Mesenchymal stem cell (in vitro differentiated cells and primary cell): ENCODE results near the gene CDK5RAP2.
"Not testable (repeated sequence)": the region's sequence is repeated elsewhere in the genome, so short reads cannot be mapped to it uniquely, and the experiment has no call there.

Experiments used
- DNase-seq: peaks from one replicate; pipeline ENCODE4 v3.0.0-alpha.2; 2013
- H2AFZ ChIP-seq: one replicate; pipeline ENCODE4 v1.6.1; 2013; ENCODE audit warnings: low read depth, mild to moderate bottlenecking, control low read depth, inconsistent platforms, low read length, moderate library complexity
- H2AK5ac ChIP-seq: 2 replicates; pipeline ENCODE4 v1.6.1; 2013; ENCODE audit warnings: low read length, moderate library complexity, mild to moderate bottlenecking, inconsistent platforms; ENCODE audit not compliant: severe bottlenecking
- H2BK120ac ChIP-seq: one replicate; pipeline ENCODE4 v1.6.1; 2013; ENCODE audit warnings: low read depth, mild to moderate bottlenecking, inconsistent platforms, low read length, moderate library complexity
- H2BK12ac ChIP-seq, 2 experiments: one replicate each; pipeline ENCODE4 v1.6.1; 2013; ENCODE audit warnings: inconsistent platforms in 2 of 2, low read length in 2 of 2, mild to moderate bottlenecking in 2 of 2, moderate library complexity in 2 of 2, control low read depth in 1 of 2
- H2BK15ac ChIP-seq: one replicate; pipeline ENCODE4 v1.6.1; 2013; ENCODE audit warnings: mild to moderate bottlenecking, low read depth, inconsistent platforms; ENCODE audit not compliant: poor library complexity, severe bottlenecking
- H2BK5ac ChIP-seq: 2 replicates; pipeline ENCODE4 v1.6.1; 2013; ENCODE audit warnings: low read depth, mild to moderate bottlenecking, low read length, control low read depth, inconsistent platforms; ENCODE audit not compliant: poor library complexity, severe bottlenecking
- H3K14ac ChIP-seq, 2 experiments: one replicate each; pipeline ENCODE4 v1.6.1; 2013; ENCODE audit warnings: inconsistent platforms in 2 of 2, low read length in 2 of 2, control low read depth in 1 of 2, mild to moderate bottlenecking in 1 of 2, moderate library complexity in 1 of 2
- H3K18ac ChIP-seq, 2 experiments: one replicate each; pipeline ENCODE4 v1.6.1; 2013; ENCODE audit warnings: inconsistent platforms in 2 of 2, low read length in 2 of 2, control low read depth in 1 of 2, low read depth in 1 of 2, mild to moderate bottlenecking in 1 of 2
- H3K23ac ChIP-seq, 2 experiments: one replicate each; pipeline ENCODE4 v1.6.1; 2013; ENCODE audit warnings: inconsistent platforms in 2 of 2, low read length in 2 of 2, mild to moderate bottlenecking in 2 of 2, moderate library complexity in 2 of 2, control low read depth in 1 of 2
- H3K27ac ChIP-seq: 2 replicates; pipeline ENCODE4 v1.5.1; 2013; ENCODE audit warnings: mild to moderate bottlenecking, moderate library complexity, low read length, control low read depth, inconsistent platforms; ENCODE audit not compliant: poor library complexity, severe bottlenecking
- H3K27me3 ChIP-seq, 2 experiments: 2 replicates each; pipeline versions ENCODE4 v1.6.1 to v1.7.0; 2013; ENCODE audit warnings: low read length in 2 of 2, mild to moderate bottlenecking in 2 of 2, moderate library complexity in 2 of 2, control low read depth in 1 of 2, inconsistent platforms in 1 of 2; ENCODE audit not compliant: control insufficient read depth in 1 of 2, insufficient read depth in 1 of 2
- H3K36me3 ChIP-seq, 2 experiments: 2 replicates each; pipeline versions ENCODE4 v1.6.1 to v1.7.0; 2013; ENCODE audit warnings: low read length in 2 of 2, control low read depth in 1 of 2, inconsistent platforms in 1 of 2, low read depth in 1 of 2, mild to moderate bottlenecking in 1 of 2; ENCODE audit not compliant: insufficient read depth in 2 of 2, control insufficient read depth in 1 of 2
- H3K4ac ChIP-seq, 2 experiments: one replicate each; pipeline ENCODE4 v1.6.1; 2013; ENCODE audit warnings: inconsistent platforms in 2 of 2, low read length in 2 of 2, mild to moderate bottlenecking in 2 of 2, moderate library complexity in 2 of 2, control low read depth in 1 of 2, low read depth in 1 of 2
- H3K4me1 ChIP-seq: 2 replicates; pipeline ENCODE4 v1.6.1; 2013; ENCODE audit warnings: low read depth, low read length, control low read depth; ENCODE audit not compliant: control insufficient read depth, insufficient read depth
- H3K4me2 ChIP-seq: 2 replicates; pipeline ENCODE4 v1.6.1; 2013; ENCODE audit warnings: low read length, mild to moderate bottlenecking, inconsistent platforms; ENCODE audit not compliant: poor library complexity, severe bottlenecking
- H3K4me3 ChIP-seq, 2 experiments: 2 replicates each; pipeline versions ENCODE4 v1.5.1 to v1.7.0; 2013; ENCODE audit warnings: low read length in 2 of 2, mild to moderate bottlenecking in 2 of 2, control low read depth in 1 of 2, low read depth in 1 of 2; ENCODE audit not compliant: insufficient read depth in 1 of 2
- H3K79me1 ChIP-seq: replicated peaks from 2 replicates; pipeline ENCODE4 v1.6.1; 2013; ENCODE audit warnings: mild to moderate bottlenecking, control low read depth, low read length, inconsistent platforms; ENCODE audit not compliant: poor library complexity, severe bottlenecking
- H3K9ac ChIP-seq: 2 replicates; pipeline ENCODE4 v1.7.0; 2013; ENCODE audit warnings: mild to moderate bottlenecking, low read length, moderate library complexity
- H3K9me3 ChIP-seq: 2 replicates; pipeline ENCODE4 v1.7.0; 2013; ENCODE audit warnings: mild to moderate bottlenecking, low read length; ENCODE audit not compliant: control insufficient read depth
- H4K8ac ChIP-seq: one replicate; pipeline ENCODE4 v1.6.1; 2013; ENCODE audit warnings: inconsistent platforms, mild to moderate bottlenecking, low read length, moderate library complexity
- H4K91ac ChIP-seq: one replicate; pipeline ENCODE4 v1.6.1; 2013; ENCODE audit warnings: mild to moderate bottlenecking, low read length, inconsistent platforms
- WGBS: methylation state at CpG from one replicate; pipeline ENCODE4 v1.1.7; 2013; ENCODE audit warnings: mixed read lengths; 5-methylcytosine and 5-hydroxymethylcytosine counted together

CDK5RAP2 gene

DNA sequence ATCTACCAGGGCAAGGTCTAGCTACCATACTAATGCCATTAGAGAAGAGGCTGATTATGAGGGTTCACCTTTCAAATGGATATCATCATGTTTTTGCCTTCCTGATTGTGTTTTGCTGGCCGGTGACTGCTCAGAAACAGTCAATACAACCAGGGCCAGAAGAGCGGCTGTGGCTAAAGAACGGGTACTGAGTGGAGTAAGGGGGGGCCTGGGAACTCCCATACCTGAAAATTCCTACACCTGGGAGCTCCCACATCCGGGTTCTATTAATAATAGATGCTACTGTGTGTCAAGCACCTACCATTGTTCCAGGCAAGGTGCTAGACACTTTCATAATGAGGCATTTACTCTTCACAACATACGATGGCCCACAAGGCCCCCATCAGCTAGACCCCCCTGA lies 79.2 kb downstream of the CDK5RAP2 start:
- H3K27me3 ChIP-seq: no peaks in the 10 kb centered on the region
- H4K91ac ChIP-seq: no peak overlapping the region
- no peak overlapping the region for H3K14ac ChIP-seq
- no peak overlapping the region for H3K23ac ChIP-seq
- H2BK12ac ChIP-seq: no peak overlapping the region
- H4K8ac ChIP-seq: no peak overlapping the region
- H2BK5ac ChIP-seq: no peak overlapping the region
- 98% methylated on average over 5 of the region's 5 CpGs for WGBS
- H3K4me2 ChIP-seq: no peak overlapping the region
- no peak for DNase-seq
- peaks cover 31% of the 10 kb centered on the region for H3K79me1 ChIP-seq
- no peak overlapping the region for H3K27ac ChIP-seq
- H3K9me3 ChIP-seq: no peaks in the 10 kb centered on the region
- no peaks in the 10 kb centered on the region for H3K4me1 ChIP-seq
- no peak overlapping the region for H3K4me3 ChIP-seq
- H2AFZ ChIP-seq: no peak overlapping the region
- H2AK5ac ChIP-seq: no peak overlapping the region
- H2BK120ac ChIP-seq: no peak overlapping the region
- no peak overlapping the region for H3K9ac ChIP-seq
- no peak overlapping the region for H3K18ac ChIP-seq
- no peak overlapping the region for H3K4ac ChIP-seq
- H2BK15ac ChIP-seq: no peak overlapping the region
- H3K36me3 ChIP-seq: peaks cover 8 to 20% of the 10 kb centered on the region in 2 experiments

DNA sequence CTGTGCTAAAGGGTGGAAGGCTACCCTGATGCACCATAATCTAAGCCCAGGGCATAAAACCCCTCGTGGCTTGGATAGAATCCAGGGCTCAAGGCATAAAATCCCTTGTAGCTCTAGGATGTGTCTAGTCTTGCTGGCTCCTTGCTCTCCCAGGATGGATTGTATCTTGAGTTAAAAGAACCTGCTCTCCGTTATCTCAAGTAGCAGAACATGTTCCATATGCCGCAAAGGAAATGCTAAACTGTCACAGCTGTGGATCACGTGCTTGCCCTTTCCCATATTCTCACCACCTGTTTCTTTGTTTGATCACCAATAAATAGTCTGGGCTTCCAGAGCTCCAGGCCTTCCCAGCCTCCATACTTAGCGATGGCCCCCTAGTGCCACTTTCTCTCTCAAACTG lies 82.1 kb downstream of the CDK5RAP2 start:
- not testable (repeated sequence) for H3K27ac ChIP-seq, H2BK12ac ChIP-seq, H3K27me3 ChIP-seq, DNase-seq, H4K8ac ChIP-seq, H4K91ac ChIP-seq, H2BK15ac ChIP-seq, H3K4me1 ChIP-seq, H2AFZ ChIP-seq, H3K18ac ChIP-seq, H3K4me3 ChIP-seq, H3K14ac ChIP-seq, H2BK5ac ChIP-seq, H3K23ac ChIP-seq, H3K9ac ChIP-seq, H2BK120ac ChIP-seq, H3K9me3 ChIP-seq, H2AK5ac ChIP-seq, H3K4me2 ChIP-seq, H3K4ac ChIP-seq
- peaks cover 3 to 22% of the 10 kb centered on the region in 2 experiments for H3K36me3 ChIP-seq
- H3K79me1 ChIP-seq: peaks cover 13% of the 10 kb centered on the region
- 92% methylated on average over 5 of the region's 5 CpGs for WGBS

DNA sequence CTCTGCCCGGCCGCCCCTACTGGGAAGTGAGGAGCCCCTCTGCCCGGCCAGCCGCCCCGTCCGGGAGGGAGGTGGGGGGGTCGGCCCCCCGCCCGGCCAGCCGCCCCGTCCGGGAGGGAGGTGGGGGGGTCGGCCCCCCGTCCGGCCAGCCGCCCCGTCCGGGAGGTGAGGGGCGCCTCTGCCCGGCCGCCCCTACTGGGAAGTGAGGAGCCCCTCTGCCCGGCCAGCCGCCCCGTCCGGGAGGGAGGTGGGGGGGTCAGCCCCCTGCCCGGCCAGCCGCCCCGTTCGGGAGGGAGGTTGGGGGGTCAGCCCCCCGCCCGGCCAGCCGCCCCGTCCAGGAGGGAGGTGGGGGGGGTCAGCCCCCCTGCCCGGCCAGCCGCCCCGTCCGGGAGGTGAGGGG lies 83.5 kb downstream of the CDK5RAP2 start:
- H2AFZ ChIP-seq, H2BK15ac ChIP-seq, H2BK12ac ChIP-seq, H3K4me1 ChIP-seq, H4K91ac ChIP-seq, H3K27ac ChIP-seq, H3K79me1 ChIP-seq, H2BK5ac ChIP-seq, H3K23ac ChIP-seq, H3K9ac ChIP-seq, H4K8ac ChIP-seq, H3K14ac ChIP-seq, H3K4ac ChIP-seq, DNase-seq, H3K9me3 ChIP-seq, H2AK5ac ChIP-seq, H3K27me3 ChIP-seq, H3K4me2 ChIP-seq, H3K18ac ChIP-seq, H2BK120ac ChIP-seq, H3K4me3 ChIP-seq: not testable (repeated sequence)
- no CpG with 5 or more reads among the region's 37 CpGs for WGBS
- peaks cover under 1 to 13% of the 10 kb centered on the region in 2 experiments for H3K36me3 ChIP-seq

DNA sequence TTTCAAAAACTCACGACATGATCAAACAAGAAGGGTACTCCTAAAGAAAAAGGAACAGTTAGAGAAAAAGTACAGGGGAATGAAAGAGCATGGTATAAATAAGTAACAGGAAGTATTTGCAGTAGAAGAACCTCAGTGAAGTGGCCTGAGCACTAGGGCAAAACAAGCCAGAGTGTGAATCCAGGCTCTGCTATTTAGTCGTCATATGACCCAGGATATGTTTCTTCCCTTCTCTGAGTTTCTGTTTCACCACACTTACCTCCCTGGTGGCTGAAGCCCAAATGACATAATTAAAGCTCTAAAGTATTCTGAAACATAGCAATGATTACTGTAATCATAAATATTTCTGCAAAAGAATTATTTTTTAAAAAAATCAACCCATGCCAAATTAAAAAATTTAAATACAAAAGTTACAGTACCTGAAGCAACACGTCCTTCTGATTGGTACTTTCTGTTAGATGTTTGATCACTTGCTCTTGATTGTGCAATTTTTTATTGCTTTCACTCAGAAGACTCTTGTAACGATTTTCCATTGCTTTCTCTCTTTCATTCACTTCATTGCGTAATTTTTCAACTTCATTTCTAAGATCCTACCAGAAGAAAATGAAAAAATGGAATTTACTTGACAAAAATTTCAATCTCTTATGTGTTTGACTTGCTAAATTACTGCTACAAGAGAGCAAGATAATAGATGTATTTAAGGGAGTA lies 88.9 kb downstream of the CDK5RAP2 start:
- Histone ChIP-seq H3K14ac (no peak overlapping the region), H3K9me3 (no peaks in the 10 kb centered on the region), H2BK15ac (no peak overlapping the region), H4K91ac (no peak overlapping the region), H3K4me2 (no peak overlapping the region), H2AFZ (no peak overlapping the region), H4K8ac (no peak overlapping the region), H2AK5ac (no peak overlapping the region), H3K36me3 (peaks cover 14 to 34% of the 10 kb centered on the region in 2 experiments), H2BK12ac (no peak overlapping the region), H3K9ac (peak overlapping the region; percentile 67), H3K4me1 (no peaks in the 10 kb centered on the region), H2BK5ac (no peak overlapping the region), H3K4me3 (no peak overlapping the region), H3K4ac (no peak overlapping the region), H2BK120ac (no peak overlapping the region), H3K79me1 (peaks cover 5% of the 10 kb centered on the region), H3K27me3 (no peaks in the 10 kb centered on the region), H3K27ac (no peak overlapping the region), H3K18ac (no peak overlapping the region), H3K23ac (no peak overlapping the region)
- DNase-seq: peak; percentile 23
- over 99% methylated on average over 3 of the region's 5 CpGs for WGBS
